SKM-1 treated with dmso at 0.1 percent for 144 hours (cell line): Measurements from ENCODE around the gene RASA4.
"Not testable (repeated sequence)": the region's sequence is repeated elsewhere in the genome, so short reads cannot be mapped to it uniquely, and the experiment has no call there.

ENCODE experiments used
- DNase-seq: peaks from one replicate; lab custom pipeline; 2025; ENCODE audit not compliant: unreplicated experiment; lab: John Stamatoyannopoulos, UW

RASA4 gene

DNA sequence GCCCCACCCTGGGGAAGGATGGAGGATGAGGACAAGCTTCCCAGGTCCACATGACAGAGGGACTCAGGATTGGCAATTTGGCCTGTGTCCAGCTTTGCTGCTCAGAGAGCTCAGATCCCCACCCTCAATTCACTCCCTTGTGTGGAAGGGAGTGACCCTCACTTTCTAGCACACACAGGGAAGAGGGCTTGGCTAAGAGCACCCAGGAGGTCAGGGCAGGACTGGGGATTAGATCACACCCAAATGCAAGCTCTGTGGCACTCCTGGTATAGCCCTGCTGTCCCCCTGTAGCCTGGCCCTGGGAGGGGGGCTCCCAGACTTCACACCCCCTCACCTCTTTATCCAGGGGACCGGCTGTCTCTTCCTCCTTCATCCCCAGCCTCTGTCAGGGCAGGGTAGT lies 72.2 kb downstream of the RASA4 start:
- not testable (repeated sequence) for DNase-seq

DNA sequence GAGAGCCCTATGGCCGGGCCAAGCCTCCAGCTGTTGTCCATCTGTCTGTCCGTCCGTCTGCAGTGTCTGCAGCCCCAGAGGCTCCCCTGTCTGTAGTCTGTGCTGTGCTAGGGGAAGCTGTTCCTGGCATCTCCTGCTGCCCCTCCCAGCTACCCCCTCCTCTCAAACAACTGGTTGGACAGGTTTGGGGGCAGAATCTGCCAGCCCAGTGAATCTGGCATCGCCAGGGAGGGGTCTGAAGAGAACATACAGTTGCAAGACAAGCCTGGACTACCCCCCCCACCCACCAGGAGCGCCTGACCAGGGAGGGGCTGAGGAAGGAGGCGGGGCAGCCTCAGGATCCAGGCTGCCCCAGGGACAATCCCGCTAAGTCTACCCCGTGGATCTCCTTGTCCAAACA lies 73.0 kb downstream of the RASA4 start, which contains the start of gene UPK3BL2:
TSS of gene UPK3BL2 (minus strand) at position 101 of the 400 bp plus-strand sequence. CDS start at position 41, 60 bp downstream.
- not testable (repeated sequence) for DNase-seq

DNA sequence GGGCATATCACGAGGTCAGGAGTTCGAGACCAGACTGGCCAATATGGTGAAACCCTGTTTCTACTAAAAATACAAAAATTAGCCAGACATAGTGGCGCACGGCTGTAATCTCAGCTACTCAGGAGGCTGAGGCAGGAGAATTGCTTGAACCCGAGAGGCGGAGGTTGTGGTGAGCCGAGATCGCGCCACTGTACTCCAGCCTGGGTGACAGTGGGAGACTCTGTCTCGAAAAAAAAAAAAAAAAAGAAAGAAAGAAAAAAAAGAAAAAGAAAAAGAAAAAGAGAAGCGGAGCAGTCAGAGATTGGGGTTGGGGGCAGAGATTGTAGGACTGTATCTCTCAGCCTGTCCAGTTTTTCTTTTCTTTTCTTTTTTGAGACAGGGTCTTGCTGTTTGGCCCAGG lies 73.8 kb downstream of the RASA4 start:
- DNase-seq = not testable (repeated sequence)

DNA sequence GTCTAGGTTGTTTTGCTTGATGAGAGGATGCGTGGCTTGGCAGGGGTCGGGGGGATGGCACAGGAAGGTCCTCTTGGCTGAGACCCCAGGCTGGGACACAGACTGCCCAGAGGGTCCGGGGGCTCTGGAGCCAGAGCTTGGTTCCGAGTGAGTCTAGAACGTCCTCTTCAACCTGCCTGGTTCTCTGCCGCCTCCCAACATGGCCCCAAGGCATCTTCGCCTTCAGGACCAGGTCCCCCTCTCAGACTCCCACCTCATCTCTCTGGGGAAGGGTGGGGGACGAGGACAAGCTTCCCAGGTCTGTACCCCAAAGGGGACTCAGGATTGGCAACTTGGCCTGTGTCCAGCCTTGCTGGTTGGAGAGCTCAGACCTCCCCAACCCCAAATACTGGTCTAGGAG lies 74.5 kb downstream of the RASA4 start:
- not testable (repeated sequence) for DNase-seq

DNA sequence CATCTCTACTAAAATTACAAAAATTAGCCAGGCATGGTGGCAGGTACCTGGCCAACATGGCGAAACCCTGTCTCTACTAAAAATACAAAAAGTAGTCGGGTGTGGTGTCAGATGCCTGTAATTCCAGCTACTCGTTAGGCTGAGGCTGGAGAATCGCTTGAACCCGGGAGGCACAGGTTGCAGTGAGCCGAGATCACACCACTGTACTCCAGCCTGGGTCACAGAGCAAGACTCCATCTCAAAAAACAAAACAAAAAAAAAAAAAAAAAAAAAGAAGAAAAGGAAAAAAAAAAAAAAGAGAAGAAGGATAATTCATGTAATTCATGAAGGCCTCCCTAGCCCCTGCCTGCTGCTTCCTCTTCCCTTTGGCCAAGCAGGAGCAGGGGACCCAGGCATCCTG lies 76.0 kb downstream of the RASA4 start:
- DNase-seq = not testable (repeated sequence)

DNA sequence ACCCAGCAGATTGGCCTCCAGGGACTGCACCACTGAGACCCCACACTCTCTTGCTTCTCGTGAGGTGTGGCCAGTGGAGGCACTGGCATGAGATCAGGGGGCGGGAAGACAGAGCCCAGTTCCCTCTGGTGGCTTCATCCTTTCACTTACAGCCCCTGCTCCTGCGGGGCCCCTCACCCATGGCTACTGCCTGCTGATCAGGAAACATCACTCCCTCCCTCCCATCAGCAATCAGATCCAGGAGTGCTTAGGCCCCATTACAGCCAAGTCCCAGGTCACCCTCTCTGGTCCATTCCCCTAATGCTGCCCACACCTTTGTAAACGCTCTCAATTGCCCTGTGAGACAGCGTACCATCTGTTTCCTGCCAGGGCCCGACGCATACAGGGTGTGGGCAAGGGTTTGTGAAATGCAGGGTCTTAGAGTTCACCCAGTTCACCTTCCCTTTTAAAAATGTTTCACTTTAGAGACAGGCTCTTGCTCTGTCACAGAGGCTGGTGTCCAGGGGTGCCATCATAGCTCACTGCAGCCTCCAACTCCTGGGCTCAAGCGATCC lies 81.4 kb downstream of the RASA4 start:
- DNase-seq = not testable (repeated sequence)

DNA sequence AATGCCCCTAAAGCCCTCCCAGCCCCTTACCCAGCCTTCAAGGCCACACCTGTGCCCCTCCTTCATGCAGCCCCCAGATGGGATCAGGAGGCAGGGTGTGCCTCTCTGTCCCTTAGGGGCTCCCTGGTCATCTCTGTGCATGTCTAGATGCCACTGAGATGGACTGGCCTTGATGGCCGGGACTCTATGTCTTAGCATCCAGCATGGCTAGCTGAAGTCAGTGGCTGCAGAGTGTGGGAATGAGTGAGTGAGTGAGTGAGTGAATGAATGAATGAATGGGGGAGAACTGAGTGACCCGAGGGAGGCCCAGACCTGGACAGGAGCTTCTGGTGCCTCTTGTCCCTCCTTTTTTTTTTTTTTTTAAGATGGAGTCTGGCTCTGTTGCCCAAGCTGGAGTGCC lies 84.4 kb downstream of the RASA4 start:
- DNase-seq = not testable (repeated sequence)

DNA sequence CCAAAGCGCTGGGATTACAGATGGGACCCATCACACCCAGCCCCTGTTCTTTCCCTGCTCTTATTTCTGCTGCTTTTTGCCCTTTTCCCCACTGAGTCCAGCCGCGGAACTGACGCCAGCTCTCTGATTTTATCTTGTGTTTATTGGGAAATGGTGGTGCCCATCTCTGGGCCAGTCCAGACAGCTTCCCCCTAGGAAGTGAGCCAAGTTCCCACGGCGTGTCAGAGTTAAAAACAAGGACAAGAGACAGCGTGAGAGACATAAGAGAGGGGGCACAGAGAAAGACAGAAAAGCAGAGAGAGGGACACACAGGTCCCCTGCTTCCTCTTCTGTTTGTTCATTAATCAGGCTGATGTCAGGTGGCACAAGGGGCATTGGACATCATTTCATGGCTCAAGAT lies 85.0 kb downstream of the RASA4 start:
- DNase-seq = not testable (repeated sequence)

DNA sequence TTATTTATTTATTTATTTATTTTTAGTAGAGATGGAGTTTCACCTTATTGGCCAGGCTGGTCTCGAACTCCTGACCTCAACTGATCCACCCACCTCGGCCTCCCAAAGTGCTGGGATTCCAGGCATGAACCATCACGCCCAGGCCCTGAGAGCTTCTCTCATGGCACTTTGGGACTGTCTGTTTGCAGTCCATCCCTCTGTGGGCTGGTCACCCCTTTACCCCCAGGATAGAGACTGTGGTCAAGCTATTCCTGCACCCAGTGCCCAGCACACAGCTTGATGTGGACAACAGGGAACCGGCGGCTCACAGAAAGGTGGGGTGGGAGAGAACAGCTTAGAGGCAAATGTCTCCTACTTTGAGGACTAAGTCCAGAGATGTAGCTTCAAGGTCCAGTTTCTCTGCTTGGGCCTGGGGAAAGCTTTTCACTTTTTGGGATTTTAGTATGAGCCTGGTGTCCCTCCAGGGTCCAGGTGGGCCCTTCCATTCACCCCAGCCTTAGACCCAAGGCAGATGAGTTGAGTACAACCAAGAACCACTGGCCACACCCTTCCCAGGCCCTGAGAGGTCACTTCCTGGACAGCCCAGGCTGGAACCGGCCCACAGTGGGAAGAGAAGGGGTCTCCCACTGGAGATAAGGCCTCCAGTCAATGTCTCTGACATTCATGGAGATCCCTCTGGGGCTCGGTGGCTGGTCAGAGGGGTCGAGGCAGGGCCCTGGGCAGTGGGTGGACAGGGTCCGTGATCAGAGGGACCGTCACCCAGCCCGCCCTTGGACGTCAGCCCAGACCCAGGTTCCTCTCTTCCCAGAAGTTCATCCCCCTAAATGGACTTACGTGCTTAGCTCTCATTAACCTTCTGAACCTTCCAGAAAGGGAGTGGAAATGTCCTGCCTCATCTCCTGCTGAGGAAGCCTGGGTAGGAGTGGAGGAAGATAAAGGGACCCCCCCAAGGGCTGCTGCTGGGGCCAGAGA lies 88.4 kb downstream of the RASA4 start:
- DNase-seq = not testable (repeated sequence)

DNA sequence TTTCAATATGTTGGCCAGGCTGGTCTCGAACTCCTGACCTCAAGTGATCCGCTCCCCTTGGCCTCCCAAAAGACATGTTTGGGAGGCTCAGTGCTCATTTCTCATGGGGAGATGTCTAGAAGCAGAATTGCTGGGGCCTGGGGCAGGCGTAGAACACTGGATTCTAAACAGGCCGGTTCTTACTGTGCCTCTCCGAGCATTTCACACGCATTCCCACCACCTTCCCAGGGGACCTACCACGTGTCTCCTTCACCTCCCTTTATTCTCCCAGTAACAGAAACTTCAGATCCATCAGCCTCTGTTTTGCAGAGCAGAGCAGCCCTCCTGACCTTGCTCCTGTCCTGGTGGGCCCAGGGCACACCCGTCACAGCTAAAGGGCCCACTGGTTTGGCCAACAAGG lies 89.4 kb downstream of the RASA4 start:
- DNase-seq = not testable (repeated sequence)

DNA sequence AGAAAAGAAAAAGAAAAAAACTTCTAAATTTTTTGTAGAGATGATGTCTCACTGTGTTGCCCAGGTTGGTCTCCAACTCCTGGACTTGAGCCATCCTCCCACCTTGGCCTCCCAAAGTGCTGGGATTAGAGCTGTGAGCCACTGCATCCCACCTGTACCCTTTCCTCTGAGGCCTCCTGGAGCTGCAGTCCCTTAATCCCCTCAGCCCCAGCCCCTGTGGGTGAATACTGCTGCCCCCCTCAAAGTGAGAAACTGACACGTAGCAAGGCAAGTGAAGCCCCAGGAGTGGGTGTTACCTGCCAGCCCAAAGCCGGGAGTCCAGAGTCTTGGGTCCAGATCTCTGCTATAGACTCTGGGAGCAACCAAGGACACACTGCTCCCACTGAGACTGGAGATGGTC lies 91.8 kb downstream of the RASA4 start:
- DNase-seq = not testable (repeated sequence)
